Lower lobe of right lung (tissue), 2 donors: Measurements from ENCODE around the gene SLC23A3. TPM values are rescaled to one million over a fixed set of nuclear protein-coding genes. Genes with fewer than 3 reads are reported as not detected.
A peak's percentile ranks its signal among the peaks of the same experiment; 100 is the strongest.

Experiments
- ATAC-seq, 2 donors: fragments of 200-7000 bp; cut with Tn5 transposase; one replicate each; pipeline ENCODE4 v1.9.1; 2020 to 2022; ENCODE audit warnings: mild to moderate bottlenecking in 2 of 2, moderate library complexity in 2 of 2
- DNase-seq: peaks from one replicate; pipeline ENCODE4 v3.0.0-alpha.2; 2020
- H3K27ac ChIP-seq: fragments of 200-600 bp; one replicate; pipeline ENCODE4 v1.8.0; 2022
- H3K27me3 ChIP-seq: fragments of 200-600 bp; one replicate; pipeline ENCODE4 v1.8.0; 2022; ENCODE audit warnings: low read depth
- H3K36me3 ChIP-seq: fragments of 200-600 bp; one replicate; pipeline ENCODE4 v1.8.0; 2022; ENCODE audit warnings: mild to moderate bottlenecking
- H3K4me1 ChIP-seq: fragments of 200-600 bp; one replicate; pipeline ENCODE4 v1.8.0; 2022
- H3K4me3 ChIP-seq: fragments of 200-600 bp; one replicate; pipeline ENCODE4 v1.8.0; 2022; ENCODE audit warnings: mild to moderate bottlenecking
- H3K9me3 ChIP-seq: fragments of 200-600 bp; one replicate; pipeline ENCODE4 v1.8.0; 2022
- CTCF ChIP-seq: fragments of 200-600 bp; IDR thresholded peaks from one replicate; pipeline ENCODE4 v1.8.0; 2022; ENCODE audit warnings: antibody characterized with exemption, mild to moderate bottlenecking
- intact Hi-C: fragments of 100-400 bp; cut with DNase I; formaldehyde crosslinking; loops from one replicate; pipeline ENCODE4 v1.11.0; 2022
- total RNA-seq: library from RNA; stranded (reverse); fragmentation: NEBNext Ultra II Directional; extraction: Animal tissue kit (Norgen Biotek cat#: 25700); gene quantifications from one replicate; pipeline ENCODE4 v1.2.1, GENCODE V29; 2021
- donor health status: DM: no; HTN: yes; CAD: no; lungs with severe emphysema.

SLC23A3 gene
- total RNA-seq, 1 donor from 2014 or later: 3.4 TPM

- intact Hi-C loops: no loop called here
- Histone ChIP-seq H3K4me1 (peaks cover 37% of the 10 kb centered on the region), H3K27ac (peak overlapping the region; percentile 99), H3K27me3 (no peaks in the 10 kb centered on the region), H3K4me3 (peak overlapping the region; percentile 99), H3K36me3 (peaks cover 64% of the 10 kb centered on the region), H3K9me3 (no peaks in the 10 kb centered on the region)
- DNase-seq (peak; percentile 73), ATAC-seq (peak in 1 of 2 donors; percentile 5)
- TF ChIP-seq CTCF: no peak
Measured at GRCh38 chr2:219178377-219179175, 8.7 kb upstream of the SLC23A3 start.

- Histone ChIP-seq H3K36me3 (peaks cover 64% of the 10 kb centered on the region), H3K27ac (peak within 1 kb of the TSS; percentile 99), H3K4me3 (peak within 1 kb of the TSS; percentile 99), H3K27me3 (no peaks in the 10 kb centered on the region), H3K9me3 (no peaks in the 10 kb centered on the region), H3K4me1 (peaks cover 37% of the 10 kb centered on the region)
- peak; percentile 49 for TF ChIP-seq CTCF
- peak; percentile 90 to 94 for ATAC-seq
- intact Hi-C loops: no loop called here
- DNase-seq: peak; percentile 90
Measured at GRCh38 chr2:219177552-219178376, 7.9 kb upstream of the SLC23A3 start, which contains the start of gene RETREG2. Gene RETREG2, plus strand, starts transcription at chr2:219178275. Its CDS starts 78 bp downstream, at chr2:219178353.

GRCh38 chr2:219176818-219177551, 7.2 kb upstream of the SLC23A3 start, which contains the start of gene CNPPD1:
Gene CNPPD1, minus strand, starts transcription at chr2:219176925. Its CDS starts 97 bp downstream, at chr2:219176828.
- Histone ChIP-seq H3K4me1 (peaks cover 37% of the 10 kb centered on the region), H3K27ac (peak within 1 kb of the TSS; percentile 99), H3K27me3 (no peaks in the 10 kb centered on the region), H3K36me3 (peaks cover 64% of the 10 kb centered on the region), H3K9me3 (no peaks in the 10 kb centered on the region), H3K4me3 (peak within 1 kb of the TSS; percentile 99)
- peak; percentile 93 for DNase-seq
- intact Hi-C loops: no loop called here
- ATAC-seq: peak; percentile 94
- TF ChIP-seq CTCF: no peak

- peak overlapping the region; percentile 99 for H3K4me3 ChIP-seq
- peaks cover 59% of the 10 kb centered on the region for H3K36me3 ChIP-seq
- H3K9me3 ChIP-seq: no peaks in the 10 kb centered on the region
- H3K4me1 ChIP-seq: peaks cover 43% of the 10 kb centered on the region
- peak; percentile 22 for TF ChIP-seq CTCF
- DNase-seq (peak; percentile 72), ATAC-seq (peak; percentile 46 to 47)
- no peaks in the 10 kb centered on the region for H3K27me3 ChIP-seq
- intact Hi-C loops: no loop called here
- peak overlapping the region; percentile 99 for H3K27ac ChIP-seq
Measured at GRCh38 chr2:219175928-219176817, 6.3 kb upstream of the SLC23A3 start.
